Esophagus muscularis mucosa (tissue), 3 donors: Measurements from ENCODE around the gene CASP12.
"Not testable (repeated sequence)": the region's sequence is repeated elsewhere in the genome, so short reads cannot be mapped to it uniquely, and the experiment has no call there.

Source experiments
- CTCF ChIP-seq, 3 experiments: fragments of 200-600 bp in 2 of 3; fragments of 450-650 bp in 1 of 3; sonication (generic) in 2 of 3; IDR thresholded peaks; one replicate each; pipeline ENCODE4 v1.5.1; 2017 to 2019; ENCODE audit warnings: antibody characterized with exemption in 3 of 3, mild to moderate bottlenecking in 2 of 3, moderate library complexity in 1 of 3
- POLR2AphosphoS5 ChIP-seq, 2 donors: sonication (generic); formaldehyde crosslinking; IDR thresholded peaks; one replicate each; pipeline ENCODE4 v1.6.1; 2017; ENCODE audit warnings: antibody characterized with exemption in 2 of 2

- TF ChIP-seq POLR2AphosphoS5, CTCF (IDR thresholded peaks at IDR 0.05): not testable (repeated sequence)
These were observed 35.8 kb upstream of the CASP12 start for GRCh38 chr11:104934073-104934472.
